Erythroblast (primary cell): ENCODE results near the gene PDZRN3.

ENCODE experiments used
- DNase-seq, 2 experiments: peaks; one replicate each; lab custom pipeline; 2025; lab: John Stamatoyannopoulos, UW
- GATA1 ChIP-seq: IDR thresholded peaks from 2 replicates; pipeline ENCODE4 v1.6.1; 2011; ENCODE audit warnings: low read depth, mild to moderate bottlenecking, control low read depth, low read length, moderate library complexity
- POLR2A ChIP-seq: IDR thresholded peaks from 2 replicates; pipeline ENCODE4 v1.6.1; 2011; ENCODE audit warnings: mild to moderate bottlenecking, low read length

Gene PDZRN3

DNA sequence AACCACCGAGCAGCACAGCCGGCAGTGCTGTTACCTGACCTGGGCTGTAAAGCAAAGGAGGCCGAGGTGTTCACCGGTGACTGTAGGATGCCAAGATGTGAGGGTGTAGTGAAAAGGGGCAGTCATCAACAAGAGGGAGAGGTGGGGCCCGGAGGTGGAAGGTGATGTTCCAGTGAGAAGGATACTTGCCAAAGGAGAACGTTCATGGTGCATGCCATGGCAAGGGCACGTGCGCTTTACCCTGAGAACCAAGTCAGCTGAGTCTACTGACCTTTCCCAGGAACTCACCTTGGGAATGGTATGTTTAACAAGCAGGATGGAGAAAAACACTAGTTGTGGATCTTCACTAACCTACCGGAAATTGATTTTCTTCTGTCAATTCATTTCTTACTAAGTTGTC, 211.1 kb downstream of the PDZRN3 start:
- no peak for TF ChIP-seq POLR2A
- TF ChIP-seq GATA1: no peak
- no peak for DNase-seq

- DNase-seq: no peak
- TF ChIP-seq POLR2A (no peak), GATA1 (no peak)
These were observed 212.7 kb downstream of the PDZRN3 start for GRCh38 chr3:73411993-73412392.

DNA sequence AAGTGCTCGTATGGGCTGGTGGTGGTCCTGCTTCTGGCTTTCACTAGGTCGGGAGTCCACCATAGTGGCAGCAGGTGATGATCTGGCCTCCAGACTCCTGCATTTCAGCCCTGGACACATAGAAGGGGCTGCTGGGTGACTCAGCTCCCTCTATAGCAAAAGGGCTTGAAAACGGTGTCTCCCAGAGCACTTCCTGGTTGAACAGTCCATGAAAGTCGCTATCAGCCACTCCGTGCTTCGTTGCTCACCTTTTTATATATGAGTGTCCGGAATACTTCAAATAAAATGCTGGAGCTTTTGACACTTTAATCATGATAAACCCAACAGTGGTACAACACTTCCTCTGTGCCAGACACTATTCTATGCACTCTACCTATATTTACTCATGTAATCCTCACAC, 213.2 kb downstream of the PDZRN3 start:
- DNase-seq: no peak
- no peak for TF ChIP-seq POLR2A
- no peak for TF ChIP-seq GATA1

DNA sequence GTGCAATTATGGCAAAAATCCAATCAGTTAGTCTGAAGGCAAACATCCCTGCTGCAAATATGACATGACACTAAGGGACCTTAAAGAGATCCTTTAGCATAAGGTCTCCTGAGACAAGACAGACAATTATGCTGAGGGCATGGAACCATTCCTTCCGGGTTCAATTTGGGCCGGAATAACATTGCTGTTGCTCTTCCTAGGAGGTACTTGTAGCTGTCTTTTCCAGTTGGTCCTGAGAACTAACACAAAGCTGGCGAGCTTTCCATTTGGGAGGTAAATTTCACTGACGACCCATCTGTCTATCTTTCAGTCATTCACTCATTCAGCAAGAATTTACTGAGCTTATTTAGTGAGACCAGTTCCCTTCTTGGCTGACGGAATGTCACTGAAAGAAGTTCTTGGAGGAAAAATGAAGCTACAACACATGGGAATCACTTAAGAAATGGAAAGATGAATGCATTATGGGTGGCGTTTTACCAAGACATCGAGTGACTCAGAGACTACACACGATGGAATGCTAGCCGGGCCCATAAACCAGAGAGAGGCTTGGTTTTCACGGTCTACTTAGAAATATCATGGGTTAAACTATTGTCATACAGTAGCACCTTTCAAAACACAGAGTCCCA, 215.5 kb downstream of the PDZRN3 start:
- no peak for DNase-seq
- TF ChIP-seq POLR2A: no peak
- TF ChIP-seq GATA1: no peak

- TF ChIP-seq GATA1 (no peak), POLR2A (no peak)
- no peak for DNase-seq
These were observed 216.1 kb downstream of the PDZRN3 start for GRCh38 chr3:73408634-73409033.

GRCh38 chr3:73407577-73407976, 217.2 kb downstream of the PDZRN3 start:
- TF ChIP-seq POLR2A (no peak), GATA1 (no peak)
- DNase-seq: no peak

- no peak for DNase-seq
- TF ChIP-seq POLR2A (no peak), GATA1 (no peak)
These were observed 218.9 kb downstream of the PDZRN3 start for GRCh38 chr3:73405853-73406252.

GRCh38 chr3:73405000-73405399, 219.7 kb downstream of the PDZRN3 start:
- TF ChIP-seq POLR2A: no peak
- TF ChIP-seq GATA1: no peak
- no peak for DNase-seq

DNA sequence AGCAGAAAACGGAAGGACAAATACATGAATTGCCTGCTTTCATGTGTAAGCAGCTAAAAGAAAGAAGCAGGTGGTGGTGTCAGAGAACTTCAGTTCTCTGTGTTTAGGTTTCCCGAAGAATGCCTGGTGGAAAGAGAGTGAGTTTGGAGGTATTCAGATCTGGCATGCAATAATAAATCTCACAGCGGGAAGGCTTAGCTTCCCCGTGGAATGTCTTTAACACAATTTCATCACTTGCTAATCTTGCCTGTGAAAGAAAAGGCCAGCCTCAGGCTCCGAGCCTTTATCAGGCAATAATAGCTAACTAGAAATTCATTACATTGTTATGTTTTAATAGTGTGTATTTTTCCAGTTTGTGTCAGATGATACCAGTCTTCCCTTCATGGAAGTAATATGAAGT, 220.3 kb downstream of the PDZRN3 start:
- no peak for TF ChIP-seq GATA1
- TF ChIP-seq POLR2A: no peak

DNA sequence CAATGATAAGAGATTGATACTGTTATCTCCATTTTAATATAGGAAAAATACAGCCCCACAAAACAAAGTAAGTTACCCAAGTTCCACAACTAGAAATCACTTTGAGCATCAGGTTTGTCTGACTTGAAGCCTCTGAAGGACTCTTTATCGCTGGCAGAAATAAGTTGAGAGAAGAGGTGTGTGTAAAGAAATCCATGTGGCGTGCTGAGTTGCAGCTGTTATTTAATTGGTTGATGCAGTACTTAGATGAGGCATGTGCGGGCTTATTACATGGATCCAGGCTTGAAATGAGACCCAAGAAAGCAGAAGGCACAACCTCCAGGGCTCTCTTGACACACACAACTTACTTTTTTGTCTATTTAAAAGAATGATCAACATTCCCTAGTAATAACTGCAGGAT, 221.3 kb downstream of the PDZRN3 start:
- TF ChIP-seq POLR2A (no peak), GATA1 (no peak)
- no peak for DNase-seq

More for the DNA sequence above, 220.3 kb downstream of the PDZRN3 start:
- no peak for DNase-seq

- no peak for DNase-seq
- TF ChIP-seq POLR2A (no peak), GATA1 (no peak)
These were observed 223.0 kb downstream of the PDZRN3 start for GRCh38 chr3:73401616-73402279.

GRCh38 chr3:73401059-73401458, 223.7 kb downstream of the PDZRN3 start:
- TF ChIP-seq GATA1 (no peak), POLR2A (no peak)

GRCh38 chr3:73399666-73400253, 225.0 kb downstream of the PDZRN3 start:
- TF ChIP-seq POLR2A (no peak), GATA1 (no peak)
- no peak for DNase-seq

More at GRCh38 chr3:73401059-73401458, 223.7 kb downstream of the PDZRN3 start:
- DNase-seq: no peak

DNA sequence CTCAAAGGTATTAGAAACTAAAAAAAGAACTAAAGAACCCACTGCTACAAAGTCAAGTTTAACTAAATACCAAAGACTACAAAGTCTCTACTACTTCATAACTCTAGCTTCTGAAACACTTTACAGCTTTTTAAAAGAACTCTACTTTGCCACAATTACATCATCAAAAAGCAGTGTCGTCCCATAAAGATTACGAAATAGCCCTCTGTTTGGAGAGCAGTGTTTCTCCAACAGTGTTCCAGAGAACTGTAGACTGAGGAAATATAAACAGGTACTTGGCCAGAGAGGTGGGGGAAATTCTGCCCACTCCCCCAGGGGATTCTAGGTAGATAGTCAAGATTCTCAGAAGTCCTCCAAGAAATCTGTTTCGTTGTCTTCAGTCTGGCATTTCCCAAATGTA, 225.6 kb downstream of the PDZRN3 start:
- DNase-seq: no peak
- TF ChIP-seq GATA1: no peak
- TF ChIP-seq POLR2A: no peak
